Upper lobe of left lung (tissue), 6 donors: ENCODE measurements around the gene OXTR. TPM values are rescaled to one million over a fixed set of nuclear protein-coding genes. Genes with fewer than 3 reads are reported as not detected.

Experiments
- ATAC-seq, 2 donors: fragments of 200-7000 bp; cut with Tn5 transposase; one replicate each; pipeline ENCODE4 v1.9.1; 2022; ENCODE audit warnings: mild to moderate bottlenecking in 2 of 2, moderate library complexity in 2 of 2; ENCODE audit not compliant: low FRiP score in 2 of 2
- DNase-seq, 2 donors: peaks; one replicate each; pipeline ENCODE4 v3.0.0-alpha.2; 2019 to 2020
- H3K27ac ChIP-seq, 4 donors: fragments of 200-600 bp; sonication (generic); one replicate each; pipeline ENCODE4 v1.5.1; 2016 to 2019
- H3K27me3 ChIP-seq, 4 donors: fragments of 200-600 bp; sonication (generic); one replicate each; pipeline ENCODE4 v1.5.1; 2017 to 2019
- H3K36me3 ChIP-seq, 4 donors: fragments of 200-600 bp; sonication (generic); one replicate each; pipeline ENCODE4 v1.5.1; 2016 to 2019
- H3K4me1 ChIP-seq, 4 donors: fragments of 200-600 bp; sonication (generic); one replicate each; pipeline ENCODE4 v1.5.1; 2018 to 2019
- H3K4me3 ChIP-seq, 4 donors: fragments of 200-600 bp; sonication (generic); one replicate each; pipeline ENCODE4 v1.5.1; 2017 to 2019; ENCODE audit warnings: mild to moderate bottlenecking in 2 of 4, moderate library complexity in 1 of 4
- H3K9me3 ChIP-seq, 4 donors: fragments of 200-600 bp; sonication (generic); one replicate each; pipeline ENCODE4 v1.5.1; 2018 to 2019
- CTCF ChIP-seq, 6 experiments: fragments of 450-650 bp in 4 of 6; fragments of 200-600 bp in 2 of 6; sonication (generic) in 2 of 6; IDR thresholded peaks; one replicate each; pipeline ENCODE4 v1.5.1; 2016 to 2019; ENCODE audit warnings: antibody characterized with exemption in 6 of 6
- EP300 ChIP-seq, 4 donors: sonication (generic); formaldehyde crosslinking; IDR thresholded peaks; one replicate each; pipeline ENCODE4 v1.5.1; 2017; ENCODE audit warnings: antibody characterized with exemption in 4 of 4, control low read depth in 2 of 4
- POLR2A ChIP-seq, 4 donors: fragments of 450-650 bp; IDR thresholded peaks; one replicate each; pipeline ENCODE4 v1.5.1; 2016 to 2017; ENCODE audit warnings: antibody characterized with exemption in 4 of 4, mild to moderate bottlenecking in 2 of 4
- POLR2AphosphoS5 ChIP-seq, 2 donors: sonication (generic); formaldehyde crosslinking; IDR thresholded peaks; one replicate each; pipeline ENCODE4 v1.5.1; 2017; ENCODE audit warnings: antibody characterized with exemption in 2 of 2
- WGBS, 2 donors: methylation state at CpG; one replicate each; pipeline ENCODE4 v1.1.5; 2017 to 2018; 5-methylcytosine and 5-hydroxymethylcytosine counted together
- total RNA-seq, 6 donors: library from RNA; depleted of rRNA in 4 of 6; stranded (reverse); fragments of >200 nt in 4 of 6; gene quantifications; one replicate each; pipeline versions ENCODE4 v1.1.0 to v1.2.1, GENCODE V29; 2016 to 2021
- donor health status: DM: no; HTN: no; CAD: no; lungs with moderate emphysema.
- donor health status: DM: no; HTN: yes; CAD: no; lungs with severe emphysema.

The OXTR gene
- total RNA-seq, 6 donors from 2014 or later = 0.15 to 11.5 (median 0.45) TPM; not detected in 2

- Histone ChIP-seq H3K9me3 (no peaks in the 10 kb centered on the region), H3K27me3 (no peaks in the 10 kb centered on the region), H3K27ac (no peak overlapping the region), H3K36me3 (no peaks in the 10 kb centered on the region), H3K4me3 (no peak overlapping the region), H3K4me1 (no peaks in the 10 kb centered on the region)
- 61 to 64% methylated on average over 9 of the region's 9 CpGs for WGBS, 2 donors
- DNase-seq = no peak
- ATAC-seq = no peak
- TF ChIP-seq CTCF (IDR thresholded peaks at IDR 0.05) = no peak
Measured at GRCh38 chr3:8712045-8712907, 57.1 kb downstream of the OXTR start.

GRCh38 chr3:8709801-8710507 is 59.5 kb downstream of the OXTR start:
- no peak for ATAC-seq
- no peaks in the 10 kb centered on the region for H3K4me1 ChIP-seq
- H3K27ac ChIP-seq = no peak overlapping the region
- TF ChIP-seq EP300 (IDR thresholded peaks at IDR 0.05) = no peak
- no peak for TF ChIP-seq CTCF (IDR thresholded peaks at IDR 0.05)
- no peak for TF ChIP-seq POLR2A (IDR thresholded peaks at IDR 0.05)
- no peak for TF ChIP-seq POLR2AphosphoS5 (IDR thresholded peaks at IDR 0.05)
- no peak for DNase-seq
- no peaks in the 10 kb centered on the region for H3K27me3 ChIP-seq
- H3K4me3 ChIP-seq = no peak overlapping the region
- H3K9me3 ChIP-seq = peaks cover 0 to 5% (median 0%) of the 10 kb centered on the region in 4 donors
- 71 to 74% methylated on average over 8 of the region's 8 CpGs for WGBS, 2 donors
- H3K36me3 ChIP-seq = no peaks in the 10 kb centered on the region

- no peak for DNase-seq
- Histone ChIP-seq H3K27me3 (no peaks in the 10 kb centered on the region), H3K36me3 (no peaks in the 10 kb centered on the region), H3K4me1 (no peaks in the 10 kb centered on the region), H3K27ac (no peak overlapping the region), H3K4me3 (no peak overlapping the region), H3K9me3 (peaks cover 0 to 5% (median 2%) of the 10 kb centered on the region in 4 donors)
- WGBS, 2 donors = 56 to 73% methylated on average over 5 of the region's 5 CpGs
- TF ChIP-seq EP300 (IDR thresholded peaks at IDR 0.05) (no peak), CTCF (IDR thresholded peaks at IDR 0.05) (no peak)
- no peak for ATAC-seq
Measured at GRCh38 chr3:8709287-8709686, 60.1 kb downstream of the OXTR start.

DNA sequence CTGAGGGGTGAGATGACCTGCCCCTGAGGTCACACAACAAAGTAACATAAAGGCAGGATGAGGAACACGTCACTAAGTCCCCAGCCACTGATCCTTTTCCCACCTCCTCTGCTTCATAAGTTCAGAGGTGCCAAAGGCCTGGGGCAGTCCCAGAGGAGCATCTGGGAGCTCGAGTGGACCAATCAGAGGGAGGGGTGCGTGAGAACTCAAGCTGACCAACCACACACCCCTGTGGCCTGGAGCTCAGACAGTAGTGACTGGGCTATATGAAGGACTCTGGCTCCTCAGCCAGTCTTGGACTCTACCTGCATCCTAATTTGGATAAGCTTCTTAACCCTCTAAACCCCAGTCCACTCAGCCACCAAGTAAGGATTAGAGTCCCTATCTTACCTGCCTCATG is 63.8 kb downstream of the OXTR start:
- no peak overlapping the region for H3K27ac ChIP-seq
- no peaks in the 10 kb centered on the region for H3K4me1 ChIP-seq
- 59 to 72% methylated on average over 3 of the region's 3 CpGs for WGBS, 2 donors
- no peak for TF ChIP-seq POLR2A (IDR thresholded peaks at IDR 0.05)
- no peak for TF ChIP-seq EP300 (IDR thresholded peaks at IDR 0.05)
- no peak for TF ChIP-seq CTCF (IDR thresholded peaks at IDR 0.05)
- no peak for TF ChIP-seq POLR2AphosphoS5 (IDR thresholded peaks at IDR 0.05)
- H3K4me3 ChIP-seq = no peak overlapping the region
- DNase-seq = no peak
- H3K9me3 ChIP-seq = peaks cover 0 to 5% (median 2%) of the 10 kb centered on the region in 4 donors
- no peak for ATAC-seq
- H3K27me3 ChIP-seq = no peaks in the 10 kb centered on the region
- H3K36me3 ChIP-seq = no peaks in the 10 kb centered on the region
